Progenitor cell of endocrine pancreas (in vitro differentiated cells): ENCODE results near the gene KCNJ6. TPM values are rescaled to one million over a fixed set of nuclear protein-coding genes. Genes with fewer than 3 reads are reported as not detected.

Source experiments
- DNase-seq: peaks from one replicate; pipeline ENCODE4 v3.0.0; 2021; ENCODE audit warnings: low spot score; ENCODE audit not compliant: unreplicated experiment
- H3K27ac Mint-ChIP-seq: 2 replicates; pipeline ENCODE4 v1.8.0; 2021; ENCODE audit warnings: mild to moderate bottlenecking, moderate library complexity, mixed read lengths
- H3K27me3 Mint-ChIP-seq: 2 replicates; pipeline ENCODE4 v1.8.0; 2021; ENCODE audit warnings: mixed read lengths
- H3K36me3 Mint-ChIP-seq: 2 replicates; pipeline ENCODE4 v1.8.0; 2022; ENCODE audit warnings: mixed read lengths; ENCODE audit not compliant: insufficient read depth
- H3K4me1 Mint-ChIP-seq: 2 replicates; pipeline ENCODE4 v1.8.0; 2021; ENCODE audit warnings: low read depth, mixed read lengths
- H3K4me3 Mint-ChIP-seq: 2 replicates; pipeline ENCODE4 v1.8.0; 2021; ENCODE audit warnings: low read depth, mild to moderate bottlenecking, moderate library complexity, mixed read lengths
- H3K9me3 Mint-ChIP-seq: 2 replicates; pipeline ENCODE4 v1.8.0; 2021; ENCODE audit warnings: low read depth, mixed read lengths
- CTCF ChIP-seq: fragments of 200-600 bp; sonication (generic); IDR thresholded peaks from one replicate; pipeline ENCODE4 v1.5.0; 2021; ENCODE audit warnings: antibody characterized with exemption, mild to moderate bottlenecking; ENCODE audit not compliant: unreplicated experiment
- total RNA-seq: library from RNA; stranded (reverse); gene quantifications from 2 replicates; pipeline ENCODE4 v1.2.1, GENCODE V29; 2021

The KCNJ6 gene
- total RNA-seq, 1 donor from 2014 or later = 3.3 TPM

- peaks cover 21% of the 10 kb centered on the region for H3K27me3 Mint-ChIP-seq
- no peaks in the 10 kb centered on the region for H3K9me3 Mint-ChIP-seq
- no peak overlapping the region for H3K27ac Mint-ChIP-seq
- H3K36me3 Mint-ChIP-seq = no peaks in the 10 kb centered on the region
- no peak for DNase-seq
- TF ChIP-seq CTCF = no peak
- no peak overlapping the region for H3K4me3 Mint-ChIP-seq
- H3K4me1 Mint-ChIP-seq = no peaks in the 10 kb centered on the region
These were observed 9.2 kb downstream of the KCNJ6 start for GRCh38 chr21:37907076-37907475.

GRCh38 chr21:37905291-37905690 is 11.0 kb downstream of the KCNJ6 start:
- no peaks in the 10 kb centered on the region for H3K9me3 Mint-ChIP-seq
- H3K27ac Mint-ChIP-seq = no peak overlapping the region
- no peak overlapping the region for H3K4me3 Mint-ChIP-seq
- peaks cover 16% of the 10 kb centered on the region for H3K27me3 Mint-ChIP-seq
- no peak for DNase-seq
- H3K4me1 Mint-ChIP-seq = no peaks in the 10 kb centered on the region
- TF ChIP-seq CTCF = no peak
- H3K36me3 Mint-ChIP-seq = no peaks in the 10 kb centered on the region

GRCh38 chr21:37904856-37905255 is 11.4 kb downstream of the KCNJ6 start:
- no peak overlapping the region for H3K4me3 Mint-ChIP-seq
- H3K27ac Mint-ChIP-seq = no peak overlapping the region
- no peaks in the 10 kb centered on the region for H3K36me3 Mint-ChIP-seq
- peaks cover 17% of the 10 kb centered on the region for H3K27me3 Mint-ChIP-seq
- no peak for TF ChIP-seq CTCF
- H3K4me1 Mint-ChIP-seq = no peaks in the 10 kb centered on the region
- no peaks in the 10 kb centered on the region for H3K9me3 Mint-ChIP-seq
- DNase-seq = no peak

GRCh38 chr21:37903396-37903795 is 12.9 kb downstream of the KCNJ6 start:
- H3K27ac Mint-ChIP-seq = no peak overlapping the region
- DNase-seq = no peak
- H3K4me1 Mint-ChIP-seq = no peaks in the 10 kb centered on the region
- no peaks in the 10 kb centered on the region for H3K9me3 Mint-ChIP-seq
- H3K4me3 Mint-ChIP-seq = no peak overlapping the region
- TF ChIP-seq CTCF = no peak
- no peaks in the 10 kb centered on the region for H3K36me3 Mint-ChIP-seq
- peaks cover 18% of the 10 kb centered on the region for H3K27me3 Mint-ChIP-seq

GRCh38 chr21:37899146-37899545 is 17.1 kb downstream of the KCNJ6 start:
- peaks cover 16% of the 10 kb centered on the region for H3K27me3 Mint-ChIP-seq
- no peaks in the 10 kb centered on the region for H3K9me3 Mint-ChIP-seq
- no peak for DNase-seq
- H3K27ac Mint-ChIP-seq = no peak overlapping the region
- H3K4me3 Mint-ChIP-seq = no peak overlapping the region
- H3K4me1 Mint-ChIP-seq = no peaks in the 10 kb centered on the region
- no peak for TF ChIP-seq CTCF
- H3K36me3 Mint-ChIP-seq = no peaks in the 10 kb centered on the region
